ENCODE data around the gene FOXE1. TPM values are rescaled to one million over a fixed set of nuclear protein-coding genes. Genes with fewer than 3 reads are reported as not detected.

The FOXE1 gene
- polyA plus RNA-seq (2011; rRNA removed): 4.9 and 5.3 TPM in 2 replicates
- polyA minus RNA-seq (2011; rRNA and poly(A)+ RNA removed): 3.0 and 4.0 TPM in 2 replicates

GRCh38 chr9:97853056-97853843 is at the start of gene FOXE1:
Gene FOXE1, plus strand, starts transcription at chr9:97853226. Its CDS starts 689 bp downstream, at chr9:97853915.
- no peak for DNase-seq (ENCODE audit: low read depth)
- H3K27me3 ChIP-seq (ENCODE audit: control insufficient read depth, insufficient read depth, low read length): peaks cover 72% of the 10 kb centered on the region
- TF ChIP-seq, protein P1, sequence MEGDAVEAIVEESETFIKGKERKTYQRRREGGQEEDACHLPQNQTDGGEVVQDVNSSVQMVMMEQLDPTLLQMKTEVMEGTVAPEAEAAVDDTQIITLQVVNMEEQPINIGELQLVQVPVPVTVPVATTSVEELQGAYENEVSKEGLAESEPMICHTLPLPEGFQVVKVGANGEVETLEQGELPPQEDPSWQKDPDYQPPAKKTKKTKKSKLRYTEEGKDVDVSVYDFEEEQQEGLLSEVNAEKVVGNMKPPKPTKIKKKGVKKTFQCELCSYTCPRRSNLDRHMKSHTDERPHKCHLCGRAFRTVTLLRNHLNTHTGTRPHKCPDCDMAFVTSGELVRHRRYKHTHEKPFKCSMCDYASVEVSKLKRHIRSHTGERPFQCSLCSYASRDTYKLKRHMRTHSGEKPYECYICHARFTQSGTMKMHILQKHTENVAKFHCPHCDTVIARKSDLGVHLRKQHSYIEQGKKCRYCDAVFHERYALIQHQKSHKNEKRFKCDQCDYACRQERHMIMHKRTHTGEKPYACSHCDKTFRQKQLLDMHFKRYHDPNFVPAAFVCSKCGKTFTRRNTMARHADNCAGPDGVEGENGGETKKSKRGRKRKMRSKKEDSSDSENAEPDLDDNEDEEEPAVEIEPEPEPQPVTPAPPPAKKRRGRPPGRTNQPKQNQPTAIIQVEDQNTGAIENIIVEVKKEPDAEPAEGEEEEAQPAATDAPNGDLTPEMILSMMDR (IDR thresholded peaks at IDR 0.05; ENCODE audit: insufficient read depth, low read depth, low read length): no peak
- peak within 1 kb of the TSS; percentile 29 for H3K4me3 ChIP-seq (ENCODE audit: low read depth, low read length)
- no peaks in the 10 kb centered on the region for H3K36me3 ChIP-seq (ENCODE audit: control insufficient read depth, insufficient read depth, low read length)
- POLR2A ChIA-PET: interaction anchor here (0.6 kb wide), 1 partner anchor 140 kb away, joined by 6 read pairs; no protein-coding TSS in a partner anchor
- CTCF ChIA-PET: interaction anchor here (0.9 to 1.4 kb wide), 4 partner anchors 10 to 145 kb away, joined by 3 to 7 read pairs (median 3); no protein-coding TSS in a partner anchor

GRCh38 chr9:97804059-97804365 is 49.0 kb upstream of the FOXE1 start:
- CTCF ChIA-PET: no interaction called here

GRCh38 chr9:97806721-97807120 is 46.3 kb upstream of the FOXE1 start:
- H3K27me3 ChIP-seq (ENCODE audit: control insufficient read depth, insufficient read depth, low read length): peaks cover 6% of the 10 kb centered on the region
- no peak overlapping the region for H3K4me3 ChIP-seq (ENCODE audit: low read depth, low read length)
- H3K36me3 ChIP-seq (ENCODE audit: control insufficient read depth, insufficient read depth, low read length): no peaks in the 10 kb centered on the region
- POLR2A ChIA-PET: no interaction called here
- CTCF ChIA-PET: interaction anchor here (1.4 kb wide), 1 partner anchor 94 kb away, joined by 4 read pairs; no protein-coding TSS in a partner anchor
- TF ChIP-seq, protein P1 (IDR thresholded peaks at IDR 0.05; ENCODE audit: insufficient read depth, low read depth, low read length): no peak
- DNase-seq (ENCODE audit: low read depth): no peak

More at GRCh38 chr9:97804059-97804365, 49.0 kb upstream of the FOXE1 start:
- peaks cover 2% of the 10 kb centered on the region for H3K27me3 ChIP-seq (ENCODE audit: control insufficient read depth, insufficient read depth, low read length)
- H3K36me3 ChIP-seq (ENCODE audit: control insufficient read depth, insufficient read depth, low read length): no peaks in the 10 kb centered on the region
- H3K4me3 ChIP-seq (ENCODE audit: low read depth, low read length): no peak overlapping the region; the same call in 1 of the 2 replicates
- DNase-seq (ENCODE audit: low read depth): no peak
- TF ChIP-seq, protein P1 (IDR thresholded peaks at IDR 0.05; ENCODE audit: insufficient read depth, low read depth, low read length): no peak
- POLR2A ChIA-PET: no interaction called here

- H3K36me3 ChIP-seq (ENCODE audit: control insufficient read depth, insufficient read depth, low read length): no peaks in the 10 kb centered on the region
- TF ChIP-seq, protein P1 (IDR thresholded peaks at IDR 0.05; ENCODE audit: insufficient read depth, low read depth, low read length): no peak
- peaks cover 6% of the 10 kb centered on the region for H3K27me3 ChIP-seq (ENCODE audit: control insufficient read depth, insufficient read depth, low read length)
- DNase-seq (ENCODE audit: low read depth): no peak
- ChIA-PET POLR2A (no interaction called here), CTCF (interaction anchor here (1.3 to 1.4 kb wide), 2 partner anchors 12 to 93 kb away, joined by 4 to 9 read pairs; no protein-coding TSS in a partner anchor)
- H3K4me3 ChIP-seq (ENCODE audit: low read depth, low read length): no peak overlapping the region
Observed at GRCh38 chr9:97807681-97808080, 45.3 kb upstream of the FOXE1 start.

GRCh38 chr9:97808415-97808814 is 44.6 kb upstream of the FOXE1 start:
- H3K27me3 ChIP-seq (ENCODE audit: control insufficient read depth, insufficient read depth, low read length): peaks cover 6% of the 10 kb centered on the region
- POLR2A ChIA-PET: no interaction called here
- CTCF ChIA-PET: interaction anchor here (0.6 to 1.3 kb wide), 2 partner anchors 11 to 12 kb away, joined by 3 to 9 read pairs; no protein-coding TSS in a partner anchor
- TF ChIP-seq, protein P1 (IDR thresholded peaks at IDR 0.05; ENCODE audit: insufficient read depth, low read depth, low read length): no peak
- no peak overlapping the region for H3K4me3 ChIP-seq (ENCODE audit: low read depth, low read length)
- no peaks in the 10 kb centered on the region for H3K36me3 ChIP-seq (ENCODE audit: control insufficient read depth, insufficient read depth, low read length)
- DNase-seq (ENCODE audit: low read depth): no peak

Data from BJ (cell line).